Stimulated activated CD8-positive, alpha-beta memory T cell treated with anti-CD3 and anti-CD28 coated beads, Interleukin-4, amount 100 ng/mL, for 1 hour (primary cell): ENCODE data around the gene RIPOR3.
"Not testable (repeated sequence)": the region's sequence is repeated elsewhere in the genome, so short reads cannot be mapped to it uniquely, and the experiment has no call there.

Source experiments
- DNase-seq, 2 donors: peaks; one replicate each; pipeline ENCODE4 v3.0.0-alpha.2; 2020; ENCODE audit warnings: low read depth in 2 of 2, low spot score in 1 of 2

The RIPOR3 gene

GRCh38 chr20:50559856-50560638 lies 131.3 kb downstream of the RIPOR3 start:
- DNase-seq = no peak

DNA sequence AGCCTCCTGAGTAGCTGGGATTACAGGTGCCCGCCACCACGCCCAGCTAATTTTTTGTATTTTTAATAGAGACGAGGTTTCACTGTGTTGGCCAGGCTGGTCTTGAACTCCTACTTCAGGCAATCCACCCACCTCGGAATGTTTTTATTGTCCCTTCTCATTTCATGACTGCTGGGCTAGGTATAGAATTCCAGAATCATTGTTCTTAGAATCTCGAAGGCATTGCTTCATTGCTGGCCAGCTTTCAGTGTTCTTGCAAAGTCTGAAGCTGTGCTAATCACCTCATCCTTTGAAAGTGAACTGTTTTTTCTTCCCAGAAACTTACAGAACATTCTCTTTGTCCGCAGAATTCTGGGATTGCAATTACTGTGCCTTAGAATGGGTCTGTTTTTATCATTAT lies 132.2 kb downstream of the RIPOR3 start:
- no peak for DNase-seq

DNA sequence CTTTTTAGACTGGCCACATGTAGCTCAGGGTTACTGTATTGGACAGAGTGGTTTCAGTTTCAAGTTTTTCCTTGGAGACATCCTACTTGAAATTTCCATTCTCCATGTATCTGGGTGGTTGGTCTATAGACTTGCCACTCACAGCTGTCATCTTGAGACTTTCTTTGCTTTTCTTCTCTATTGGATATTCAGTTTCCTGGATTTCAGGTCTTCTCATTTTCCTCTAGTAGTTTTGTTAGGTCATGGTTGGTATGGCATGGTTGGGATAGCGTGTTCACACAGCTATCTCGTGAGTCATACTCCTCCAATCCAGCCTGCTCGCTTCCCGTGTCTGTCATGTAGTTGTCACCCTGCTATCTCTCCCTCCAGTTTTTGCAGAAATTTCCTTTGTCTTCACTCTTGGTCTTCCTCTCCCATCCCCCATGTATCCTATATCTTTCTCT lies 132.8 kb downstream of the RIPOR3 start:
- no peak for DNase-seq

GRCh38 chr20:50557549-50558134 lies 133.7 kb downstream of the RIPOR3 start:
- no peak for DNase-seq

DNA sequence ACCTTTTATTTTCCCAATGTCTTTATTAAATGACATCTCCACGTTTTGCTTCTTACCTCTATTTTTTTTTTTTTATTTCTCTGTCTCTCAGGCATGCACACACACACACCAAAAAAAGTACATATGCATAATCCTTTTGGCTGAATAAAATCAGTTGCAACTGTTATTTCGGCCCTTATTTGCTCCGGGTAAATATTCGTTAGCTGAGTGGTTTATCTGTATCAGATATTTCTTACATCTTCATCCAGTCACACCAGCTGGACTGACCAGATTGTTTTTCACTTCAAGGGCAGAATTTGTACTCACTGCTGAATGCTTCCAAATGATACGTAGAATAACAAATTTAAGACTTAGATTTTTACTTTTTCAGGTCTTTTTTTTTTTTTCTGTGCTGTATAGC lies 135.7 kb downstream of the RIPOR3 start:
- no peak for DNase-seq

- DNase-seq = no peak
These were observed 136.4 kb downstream of the RIPOR3 start for GRCh38 chr20:50554694-50555579.

DNA sequence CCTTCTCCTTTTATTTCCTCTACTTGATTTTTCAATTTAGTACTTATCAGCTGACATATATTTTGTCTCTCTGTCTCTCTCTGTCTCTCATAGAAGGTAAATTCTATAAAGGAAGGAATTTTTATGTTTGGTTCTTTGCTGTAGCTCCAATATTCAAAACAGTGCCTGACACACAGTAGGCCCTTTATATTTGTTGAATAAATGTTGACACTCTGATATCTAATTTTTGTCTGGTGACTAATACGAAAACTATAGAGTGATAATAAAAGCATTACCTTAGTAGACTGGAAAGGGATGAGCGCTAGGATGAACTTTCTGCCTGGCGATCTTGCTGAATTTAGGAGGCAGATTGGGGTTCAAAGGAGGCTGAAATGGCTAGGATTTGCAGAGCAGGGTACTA lies 138.4 kb downstream of the RIPOR3 start:
- DNase-seq = no peak

GRCh38 chr20:50551288-50551687 lies 140.1 kb downstream of the RIPOR3 start:
- DNase-seq = no peak

GRCh38 chr20:50550531-50550930 lies 140.8 kb downstream of the RIPOR3 start:
- DNase-seq = no peak

DNA sequence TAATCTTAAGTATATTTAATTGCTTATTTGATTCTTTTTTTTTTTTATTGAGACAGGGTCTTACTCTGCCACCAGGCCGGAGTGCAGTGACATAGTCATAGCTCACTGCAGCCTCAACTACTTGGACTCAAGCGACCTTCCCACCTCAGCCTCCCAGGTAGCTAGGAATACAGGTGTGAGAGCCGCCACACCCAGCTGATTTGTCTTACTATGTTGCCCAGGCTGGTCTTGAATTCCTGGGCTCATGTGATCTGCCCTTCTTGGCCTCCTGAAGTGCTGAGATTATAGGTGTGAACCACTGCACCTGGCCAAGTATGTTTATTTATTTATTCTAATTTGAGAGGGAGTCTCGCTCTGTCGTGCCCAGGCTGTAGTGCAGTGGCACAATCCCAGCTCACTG lies 142.9 kb downstream of the RIPOR3 start:
- DNase-seq = no peak

- no peak for DNase-seq
These were observed 143.4 kb downstream of the RIPOR3 start for GRCh38 chr20:50547964-50548363.

- no peak for DNase-seq
These were observed 144.5 kb downstream of the RIPOR3 start for GRCh38 chr20:50546729-50547314.

DNA sequence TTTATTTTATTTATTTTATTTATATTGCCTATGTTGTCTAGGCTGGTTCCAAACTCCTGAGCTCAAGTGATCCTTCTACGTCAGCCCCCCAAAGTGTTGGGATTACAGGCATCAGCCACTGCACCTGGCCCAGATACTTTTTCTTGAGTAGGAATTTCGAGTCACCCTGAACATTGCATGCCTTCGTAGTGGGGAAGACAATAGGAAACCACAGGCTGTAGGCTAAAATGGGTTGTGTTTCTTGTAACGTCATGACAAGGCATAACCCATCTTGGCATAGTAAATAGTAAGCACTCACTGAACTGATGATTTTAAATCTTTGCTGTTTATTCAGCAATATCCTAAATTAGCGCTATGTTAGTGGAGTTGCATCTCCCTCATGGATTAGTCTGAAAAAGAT lies 146.2 kb downstream of the RIPOR3 start:
- DNase-seq = no peak

- no peak for DNase-seq
These were observed 148.0 kb downstream of the RIPOR3 start for GRCh38 chr20:50543326-50543725.

GRCh38 chr20:50541606-50542041 lies 149.7 kb downstream of the RIPOR3 start:
- DNase-seq = no peak

GRCh38 chr20:50540620-50541605 lies 150.4 kb downstream of the RIPOR3 start:
- DNase-seq = no peak

- not testable (repeated sequence) for DNase-seq
These were observed 151.5 kb downstream of the RIPOR3 start for GRCh38 chr20:50539798-50540197.

DNA sequence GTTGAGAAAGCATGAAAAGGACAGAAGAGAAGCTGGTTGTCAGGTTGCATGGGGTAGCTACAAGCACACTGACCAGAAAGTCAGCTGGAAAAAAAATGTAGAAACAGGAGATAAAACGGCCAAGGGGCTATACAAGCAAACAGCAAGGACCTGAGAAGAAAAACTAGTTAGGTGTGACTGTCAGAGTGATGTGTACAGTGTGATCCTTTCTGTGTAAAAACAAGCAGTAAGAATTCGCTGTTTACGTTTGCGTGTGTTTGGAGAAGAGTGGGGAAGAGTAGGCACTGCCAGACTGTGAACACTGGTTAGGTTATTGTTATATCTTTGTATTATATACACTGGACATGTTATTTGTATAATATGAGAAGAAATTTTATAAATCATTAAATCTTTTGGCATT lies 153.1 kb downstream of the RIPOR3 start:
- no peak for DNase-seq

DNA sequence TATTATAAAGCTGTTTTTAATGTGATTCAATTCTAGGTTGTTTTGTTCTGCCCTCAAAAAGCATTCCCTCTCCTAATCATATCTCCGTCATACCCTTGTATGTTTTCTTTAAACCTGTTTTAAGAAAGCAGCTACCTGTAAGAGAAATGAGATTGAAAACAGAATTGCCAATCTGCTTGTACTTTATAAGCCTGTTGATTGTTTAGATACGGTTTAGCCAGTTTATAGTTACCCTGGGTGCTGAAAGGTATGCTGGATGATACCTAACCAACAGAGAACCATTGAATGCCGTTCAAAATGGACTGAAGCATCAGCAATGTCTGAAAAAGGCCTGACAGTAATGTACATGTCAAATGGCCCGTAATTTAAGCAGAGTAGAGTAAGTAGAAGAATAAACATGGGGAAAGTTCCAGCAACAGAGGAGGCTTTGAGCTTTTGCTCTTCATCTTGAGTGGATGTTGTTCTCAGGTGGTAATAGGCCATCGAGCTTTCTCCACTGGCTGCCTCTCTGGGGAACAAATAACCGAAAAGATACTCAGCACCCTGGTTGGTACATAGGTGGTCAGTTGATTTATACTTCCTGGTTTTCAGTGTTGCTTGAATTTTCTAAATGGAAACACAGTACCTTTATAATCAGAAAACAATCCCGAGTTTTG lies 153.7 kb downstream of the RIPOR3 start:
- DNase-seq = no peak

- no peak for DNase-seq
These were observed 155.0 kb downstream of the RIPOR3 start for GRCh38 chr20:50536333-50536732.
